Ishikawa (cell line): ENCODE results near the gene LIMK2.

ENCODE experiments used
- CREB1 ChIP-seq: IDR thresholded peaks from 2 replicates; pipeline ENCODE4 v1.6.1; 2012; ENCODE audit warnings: low read depth
- EP300 ChIP-seq: IDR thresholded peaks from 2 replicates; pipeline ENCODE4 v1.6.1; 2012; ENCODE audit warnings: borderline replicate concordance
- RAD21 ChIP-seq: IDR thresholded peaks from 2 replicates; pipeline ENCODE4 v1.6.1; 2012; ENCODE audit warnings: low read depth
- TAF1 ChIP-seq: IDR thresholded peaks from 2 replicates; pipeline ENCODE4 v1.6.1; 2012; ENCODE audit warnings: low read depth, mild to moderate bottlenecking
- TCF12 ChIP-seq: IDR thresholded peaks from 2 replicates; pipeline ENCODE4 v1.6.1; 2012; ENCODE audit warnings: low read depth
- TF ChIP-seq, protein P1 (sequence below): IDR thresholded peaks from 2 replicates; pipeline ENCODE4 v1.6.1; 2012

DNA sequence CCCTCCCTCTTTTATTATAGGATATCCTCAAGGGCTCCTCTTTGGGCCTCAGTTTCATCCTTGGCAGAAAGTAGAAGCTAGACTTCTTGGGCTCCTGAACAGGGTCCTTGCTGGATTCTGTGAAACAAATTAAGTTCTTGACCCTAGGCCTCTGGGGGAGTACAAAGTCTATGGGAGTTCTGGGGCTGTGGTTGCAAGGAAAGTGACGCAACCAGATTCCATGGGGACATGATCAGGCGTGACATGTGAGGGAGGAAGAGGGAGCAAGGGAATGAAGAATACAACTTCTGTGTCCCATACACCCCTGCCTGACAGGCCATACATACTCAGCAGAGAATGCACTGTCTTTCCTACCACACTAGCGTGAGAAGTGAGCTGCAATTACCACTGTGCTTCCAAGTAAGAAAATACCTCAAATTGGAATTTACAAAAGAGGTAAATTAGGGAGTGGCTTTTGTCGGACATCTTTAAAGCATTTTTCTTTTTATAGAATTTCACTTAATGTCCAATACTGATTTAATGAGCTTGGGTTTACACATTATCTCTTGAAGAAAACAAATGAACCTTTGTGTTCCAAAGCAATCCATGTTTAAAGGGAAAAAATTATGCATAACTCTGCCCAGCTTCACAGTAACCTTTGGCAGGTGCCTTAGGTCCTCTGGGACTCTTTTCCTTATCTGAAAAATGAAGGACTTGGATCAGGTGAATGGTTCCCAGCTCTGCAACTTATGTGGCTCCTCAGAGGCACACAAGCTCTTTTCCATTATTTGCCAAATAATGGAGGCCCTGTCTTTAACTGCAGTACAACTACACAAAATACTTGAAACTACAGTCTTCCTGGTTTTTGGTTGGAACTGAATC is 38.9 kb downstream of the LIMK2 start:
- TF ChIP-seq RAD21 (no peak), TAF1 (no peak), TCF12 (no peak), EP300 (no peak), CREB1 (no peak)
- TF ChIP-seq, protein P1, sequence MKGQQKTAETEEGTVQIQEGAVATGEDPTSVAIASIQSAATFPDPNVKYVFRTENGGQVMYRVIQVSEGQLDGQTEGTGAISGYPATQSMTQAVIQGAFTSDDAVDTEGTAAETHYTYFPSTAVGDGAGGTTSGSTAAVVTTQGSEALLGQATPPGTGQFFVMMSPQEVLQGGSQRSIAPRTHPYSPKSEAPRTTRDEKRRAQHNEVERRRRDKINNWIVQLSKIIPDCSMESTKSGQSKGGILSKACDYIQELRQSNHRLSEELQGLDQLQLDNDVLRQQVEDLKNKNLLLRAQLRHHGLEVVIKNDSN: no peak
